Calu3 (cell line): Measurements from ENCODE around the gene SH2D4B. TPM values are rescaled to one million over a fixed set of nuclear protein-coding genes. Genes with fewer than 3 reads are reported as not detected.

Experiments
- BruUV-seq: library from RNA; stranded (reverse); fragments of 400-500 nt; replicated peaks from 2 replicates; lab custom pipeline; 2021; lab: Mats Ljungman, UMichigan
- CTCF ChIA-PET: fragments of 300-600 bp; sonication (Branson Sonifier 250); formaldehyde crosslinking; loops from one replicate; lab custom pipeline; 2022; ENCODE audit warnings: antibody characterized with exemption; lab: Charles Lee
- DNase-seq: peaks from one replicate; pipeline ENCODE4 v3.0.0; 2022
- H3K27ac Mint-ChIP-seq: one replicate; pipeline ENCODE4 v1.8.0; 2022; ENCODE audit warnings: mixed read lengths; ENCODE audit not compliant: unreplicated experiment
- H3K27me3 Mint-ChIP-seq: one replicate; pipeline ENCODE4 v1.8.0; 2022; ENCODE audit warnings: mixed read lengths; ENCODE audit not compliant: unreplicated experiment
- H3K36me3 Mint-ChIP-seq: one replicate; pipeline ENCODE4 v1.8.0; 2022; ENCODE audit warnings: mild to moderate bottlenecking, moderate library complexity, mixed read lengths; ENCODE audit not compliant: insufficient read depth, unreplicated experiment
- H3K4me1 Mint-ChIP-seq: one replicate; pipeline ENCODE4 v1.8.0; 2022; ENCODE audit warnings: mild to moderate bottlenecking, low read depth, mixed read lengths; ENCODE audit not compliant: unreplicated experiment
- H3K4me3 Mint-ChIP-seq: one replicate; pipeline ENCODE4 v1.8.0; 2022; ENCODE audit warnings: mild to moderate bottlenecking, low read depth, moderate library complexity, mixed read lengths; ENCODE audit not compliant: unreplicated experiment
- H3K9me3 Mint-ChIP-seq: one replicate; pipeline ENCODE4 v1.8.0; 2022; ENCODE audit warnings: low read depth, mixed read lengths; ENCODE audit not compliant: unreplicated experiment
- intact Hi-C: fragments of 100-400 bp; cut with micrococcal nuclease; formaldehyde crosslinking; loops from one replicate; pipeline ENCODE4 v1.10.0; 2022; ENCODE audit not compliant: unreplicated experiment
- total RNA-seq: library from RNA; stranded (reverse); gene quantifications from 2 replicates; pipeline ENCODE4 v1.2.3, GENCODE V29; 2022
- TF ChIP-seq, protein P1 (sequence below): fragments of 200-600 bp; IDR thresholded peaks from one replicate; pipeline ENCODE4 v1.8.0; 2022; ENCODE audit warnings: antibody characterized with exemption; ENCODE audit not compliant: unreplicated experiment

Gene SH2D4B
- total RNA-seq, 1 experiment from 2014 or later = not detected

DNA sequence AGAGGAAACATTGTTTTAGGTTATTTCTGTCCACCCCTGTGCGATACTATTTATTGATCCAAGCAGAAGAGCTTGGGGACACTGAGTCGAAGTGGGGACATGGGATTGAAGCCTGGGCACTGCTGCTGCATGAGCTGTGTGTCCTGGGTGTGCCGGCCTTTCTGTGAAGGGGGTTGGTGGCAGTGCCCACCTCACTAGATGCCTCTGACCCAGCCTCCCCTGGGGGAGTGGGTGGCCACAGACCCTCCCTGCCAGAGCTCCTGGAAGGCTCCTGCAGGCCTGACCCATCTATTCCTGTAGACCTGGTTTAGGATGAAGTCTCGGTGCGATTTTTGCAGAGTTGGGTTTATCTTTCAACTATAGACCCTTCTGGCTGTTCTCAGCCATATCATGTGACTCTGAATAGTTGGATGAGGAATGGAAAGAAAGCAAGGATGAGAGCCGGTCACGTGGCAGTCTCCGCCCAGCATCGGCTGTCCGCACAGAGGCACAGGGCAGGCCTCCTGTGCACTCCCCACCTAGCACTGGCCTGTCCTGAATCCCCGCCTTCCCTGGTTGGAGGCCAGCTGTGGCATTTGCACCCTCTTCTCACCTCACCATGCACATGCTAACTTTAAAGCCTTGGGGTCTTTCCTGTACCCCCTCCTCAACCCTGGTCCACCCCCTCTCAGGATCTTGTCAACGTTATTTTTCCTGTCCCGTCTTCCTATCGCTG lies 17.6 kb upstream of the SH2D4B start:
- no TSS peak for BruUV-seq
- CTCF ChIA-PET = interaction anchor here (0.5 to 1.3 kb wide), 4 partner anchors 21 to 89 kb away, joined by 3 read pairs; no protein-coding TSS in a partner anchor
- no peak overlapping the region for H3K4me3 Mint-ChIP-seq
- intact Hi-C loops = no loop called here
- H3K27me3 Mint-ChIP-seq = no peaks in the 10 kb centered on the region
- H3K27ac Mint-ChIP-seq = no peak overlapping the region
- H3K9me3 Mint-ChIP-seq = no peaks in the 10 kb centered on the region
- no peaks in the 10 kb centered on the region for H3K4me1 Mint-ChIP-seq
- peaks cover 72% of the 10 kb centered on the region for H3K36me3 Mint-ChIP-seq
- no peak for DNase-seq
- TF ChIP-seq, protein P1, sequence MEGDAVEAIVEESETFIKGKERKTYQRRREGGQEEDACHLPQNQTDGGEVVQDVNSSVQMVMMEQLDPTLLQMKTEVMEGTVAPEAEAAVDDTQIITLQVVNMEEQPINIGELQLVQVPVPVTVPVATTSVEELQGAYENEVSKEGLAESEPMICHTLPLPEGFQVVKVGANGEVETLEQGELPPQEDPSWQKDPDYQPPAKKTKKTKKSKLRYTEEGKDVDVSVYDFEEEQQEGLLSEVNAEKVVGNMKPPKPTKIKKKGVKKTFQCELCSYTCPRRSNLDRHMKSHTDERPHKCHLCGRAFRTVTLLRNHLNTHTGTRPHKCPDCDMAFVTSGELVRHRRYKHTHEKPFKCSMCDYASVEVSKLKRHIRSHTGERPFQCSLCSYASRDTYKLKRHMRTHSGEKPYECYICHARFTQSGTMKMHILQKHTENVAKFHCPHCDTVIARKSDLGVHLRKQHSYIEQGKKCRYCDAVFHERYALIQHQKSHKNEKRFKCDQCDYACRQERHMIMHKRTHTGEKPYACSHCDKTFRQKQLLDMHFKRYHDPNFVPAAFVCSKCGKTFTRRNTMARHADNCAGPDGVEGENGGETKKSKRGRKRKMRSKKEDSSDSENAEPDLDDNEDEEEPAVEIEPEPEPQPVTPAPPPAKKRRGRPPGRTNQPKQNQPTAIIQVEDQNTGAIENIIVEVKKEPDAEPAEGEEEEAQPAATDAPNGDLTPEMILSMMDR = no peak

DNA sequence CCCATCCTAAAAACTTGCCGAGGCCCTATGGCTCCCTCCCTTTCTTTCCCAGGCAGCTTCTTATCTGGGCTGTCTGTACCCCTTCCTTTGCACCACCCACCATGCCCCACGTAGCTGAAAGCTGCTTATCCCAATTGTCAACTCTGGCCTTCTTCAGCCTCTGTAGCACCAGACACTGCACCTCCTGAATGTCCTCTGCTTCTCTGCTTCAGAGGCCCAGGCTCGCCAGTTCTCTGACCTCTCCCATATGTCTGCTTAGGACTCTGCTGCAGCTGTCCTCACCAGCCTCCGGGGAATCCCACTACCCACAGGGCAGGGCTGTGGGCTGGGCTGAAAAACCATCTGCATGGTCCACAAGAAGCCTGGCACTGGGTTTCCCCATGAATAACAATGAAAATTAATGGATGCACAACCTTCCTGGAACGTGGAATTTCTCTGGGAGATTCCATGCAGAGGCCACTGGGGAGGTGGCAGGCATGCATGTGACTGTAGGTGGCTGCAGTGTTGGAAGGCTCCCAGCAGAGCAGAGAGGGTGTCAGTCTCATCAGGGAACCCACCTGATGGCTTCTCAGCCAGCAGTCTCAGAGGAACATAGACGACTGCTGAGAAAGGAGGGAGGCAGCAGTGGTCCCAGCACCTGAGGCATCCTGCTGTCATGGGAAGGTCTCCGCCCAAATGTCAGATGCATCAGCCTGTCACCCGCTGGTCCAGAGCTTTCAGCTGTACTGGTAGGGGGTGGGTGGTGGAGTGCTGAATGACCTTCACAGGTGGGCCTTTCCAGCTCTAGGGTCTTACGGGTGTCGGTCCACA lies 16.8 kb upstream of the SH2D4B start:
- H3K27ac Mint-ChIP-seq = no peak overlapping the region
- H3K4me1 Mint-ChIP-seq = no peaks in the 10 kb centered on the region
- H3K36me3 Mint-ChIP-seq = peaks cover 72% of the 10 kb centered on the region
- no peaks in the 10 kb centered on the region for H3K9me3 Mint-ChIP-seq
- CTCF ChIA-PET = interaction anchor here (0.6 to 1.3 kb wide), 4 partner anchors 9 to 1608 kb away, joined by 3 to 7 read pairs (median 5); no protein-coding TSS in a partner anchor
- no peak overlapping the region for H3K4me3 Mint-ChIP-seq
- intact Hi-C loops = no loop called here
- DNase-seq = no peak
- TF ChIP-seq, protein P1 = no peak
- no peaks in the 10 kb centered on the region for H3K27me3 Mint-ChIP-seq
- no TSS peak for BruUV-seq

DNA sequence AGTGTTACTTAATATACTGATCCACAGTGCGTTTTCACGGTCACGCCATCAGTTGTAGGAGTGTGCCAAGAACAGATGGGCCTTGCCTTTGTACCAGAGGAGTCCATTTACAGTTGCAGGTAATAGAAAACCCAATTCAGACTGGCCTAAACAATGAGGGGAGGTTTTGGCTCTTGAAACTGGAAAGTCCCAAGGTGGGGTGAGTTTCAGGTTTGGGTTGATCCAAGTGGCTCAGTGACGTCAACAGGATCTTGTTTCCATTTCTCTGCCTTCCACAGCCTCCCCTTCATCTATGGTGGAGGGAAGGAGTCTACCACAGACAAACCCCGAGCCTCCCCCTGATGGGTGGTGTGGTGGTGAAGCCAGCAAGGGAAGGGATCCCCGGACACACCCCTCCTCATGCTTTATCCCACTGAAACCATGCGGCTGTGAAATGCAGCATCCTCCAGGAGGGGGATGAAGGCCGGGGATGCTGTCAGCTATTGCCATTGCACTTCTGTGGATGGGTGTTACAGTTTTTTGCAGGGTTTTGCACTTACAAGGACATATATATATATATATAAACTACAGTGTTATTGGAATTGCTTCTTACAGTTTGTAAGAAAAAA lies 14.8 kb upstream of the SH2D4B start:
- TF ChIP-seq, protein P1 = no peak
- Mint-ChIP-seq H3K4me3 (no peak overlapping the region), H3K36me3 (peaks cover 62% of the 10 kb centered on the region), H3K27me3 (no peaks in the 10 kb centered on the region), H3K27ac (no peak overlapping the region), H3K9me3 (no peaks in the 10 kb centered on the region), H3K4me1 (no peaks in the 10 kb centered on the region)
- intact Hi-C loops = no loop called here
- no peak for DNase-seq
- no TSS peak for BruUV-seq
- CTCF ChIA-PET = no interaction called here

DNA sequence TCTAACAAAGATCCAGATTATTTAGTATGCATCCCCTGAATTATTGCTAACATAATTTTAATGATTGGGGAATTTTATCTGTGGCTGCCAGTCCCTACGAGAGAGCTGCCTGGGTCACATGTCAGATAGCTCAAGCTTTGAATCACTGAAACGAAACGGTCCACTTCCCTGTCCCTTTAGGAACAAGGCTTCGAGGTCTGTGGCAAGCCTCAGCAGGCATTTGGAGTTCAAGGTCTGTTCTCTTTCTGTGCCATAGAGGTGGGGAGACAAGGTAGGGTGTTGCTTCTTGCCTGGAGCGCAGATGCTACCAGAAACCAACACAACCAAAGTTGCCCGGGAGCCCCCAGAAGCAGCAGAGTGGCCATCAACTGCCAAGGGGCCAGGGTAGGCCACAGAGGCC lies 13.9 kb upstream of the SH2D4B start:
- Mint-ChIP-seq H3K27me3 (no peaks in the 10 kb centered on the region), H3K36me3 (peaks cover 53% of the 10 kb centered on the region), H3K27ac (peak overlapping the region; percentile 31), H3K9me3 (no peaks in the 10 kb centered on the region), H3K4me3 (no peak overlapping the region), H3K4me1 (no peaks in the 10 kb centered on the region)
- intact Hi-C loops = no loop called here
- CTCF ChIA-PET = interaction anchor here (0.7 to 1.1 kb wide), 2 partner anchors 79 to 738 kb away, joined by 3 to 5 read pairs; no protein-coding TSS in a partner anchor
- TF ChIP-seq, protein P1 = no peak
- no TSS peak for BruUV-seq
- DNase-seq = no peak
